Measurements from ENCODE around the gene ZCCHC24.

ZCCHC24 gene

DNA sequence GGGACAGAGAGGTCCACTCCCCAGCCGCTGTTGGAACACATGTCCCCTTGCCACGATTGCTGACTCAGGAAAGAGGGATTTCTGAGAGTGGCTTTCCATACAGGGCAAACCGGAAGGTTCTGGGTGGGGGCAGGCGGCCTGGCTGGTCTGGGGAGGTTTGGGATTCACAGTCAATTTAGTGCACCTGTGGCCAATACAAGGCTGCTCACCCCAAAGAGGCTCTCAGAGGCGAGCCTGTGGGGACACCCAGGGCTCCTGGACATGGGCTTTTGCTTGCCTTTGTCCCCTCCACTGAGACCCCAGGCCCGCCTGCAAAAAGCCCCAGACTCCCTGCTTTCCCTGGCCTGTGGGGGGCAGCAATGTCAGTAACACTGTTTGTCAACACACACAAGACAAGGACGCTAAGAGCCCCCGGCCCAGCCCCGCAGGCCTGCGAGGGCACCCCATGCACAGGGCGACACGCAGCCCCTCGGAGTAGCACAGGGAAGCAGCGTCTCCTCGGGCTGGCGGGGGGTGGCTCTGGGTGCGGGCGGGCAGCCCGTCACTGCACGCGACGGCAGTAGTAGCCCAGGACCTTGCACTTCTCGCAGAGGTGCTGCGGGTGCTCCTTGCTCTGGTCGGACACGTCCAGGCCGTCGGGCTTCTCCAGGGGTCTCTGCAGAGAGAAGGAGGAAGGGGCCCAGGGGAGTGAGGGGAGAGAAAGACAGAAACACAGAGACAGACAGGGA lies 59.5 kb downstream of the ZCCHC24 start:
- Histone ChIP-seq H3K36me3 (ENCODE audit: control insufficient read depth, insufficient read depth, low read length) (no peaks in the 10 kb centered on the region), H3K4me3 (ENCODE audit: low read depth, low read length) (no peak overlapping the region), H3K27me3 (ENCODE audit: control insufficient read depth, insufficient read depth, low read length) (no peaks in the 10 kb centered on the region), H3K9ac (ENCODE audit: low read depth, low read length) (no peak overlapping the region), H3K9me3 (ENCODE audit: control insufficient read depth, insufficient read depth, low read length) (no peaks in the 10 kb centered on the region), H3K4me1 (ENCODE audit: control insufficient read depth, insufficient read depth, low read length) (peaks cover 11% of the 10 kb centered on the region), H3K27ac (ENCODE audit: low read depth, low read length) (no peak overlapping the region)

DNA sequence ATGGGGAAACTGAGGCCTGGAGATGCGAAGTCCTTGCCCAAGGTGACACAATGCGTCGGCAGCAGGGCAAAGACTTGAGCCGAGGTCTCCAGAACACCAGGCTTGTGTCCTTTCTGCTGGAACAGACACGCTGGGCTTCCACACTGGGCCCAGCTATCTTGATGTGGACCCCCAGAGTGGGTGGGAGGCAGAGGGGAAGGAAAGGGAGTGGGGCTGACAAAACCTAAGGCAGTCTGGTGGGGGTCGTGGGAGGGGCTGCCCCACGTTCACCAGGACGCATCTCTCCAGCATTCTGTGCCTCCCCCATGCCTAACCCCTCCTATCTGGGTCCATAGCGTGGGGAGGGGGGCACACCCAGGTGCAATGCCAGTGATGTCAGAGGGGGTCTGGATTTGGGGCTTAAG lies 60.0 kb downstream of the ZCCHC24 start:
- no peaks in the 10 kb centered on the region for H3K27me3 ChIP-seq (ENCODE audit: control insufficient read depth, insufficient read depth, low read length)
- no peak overlapping the region for H3K9ac ChIP-seq (ENCODE audit: low read depth, low read length)
- no peaks in the 10 kb centered on the region for H3K36me3 ChIP-seq (ENCODE audit: control insufficient read depth, insufficient read depth, low read length)
- no peak overlapping the region for H3K27ac ChIP-seq (ENCODE audit: low read depth, low read length)
- no peak overlapping the region for H3K4me3 ChIP-seq (ENCODE audit: low read depth, low read length)
- H3K9me3 ChIP-seq (ENCODE audit: control insufficient read depth, insufficient read depth, low read length): no peaks in the 10 kb centered on the region
- peaks cover 11% of the 10 kb centered on the region for H3K4me1 ChIP-seq (ENCODE audit: control insufficient read depth, insufficient read depth, low read length)

DNA sequence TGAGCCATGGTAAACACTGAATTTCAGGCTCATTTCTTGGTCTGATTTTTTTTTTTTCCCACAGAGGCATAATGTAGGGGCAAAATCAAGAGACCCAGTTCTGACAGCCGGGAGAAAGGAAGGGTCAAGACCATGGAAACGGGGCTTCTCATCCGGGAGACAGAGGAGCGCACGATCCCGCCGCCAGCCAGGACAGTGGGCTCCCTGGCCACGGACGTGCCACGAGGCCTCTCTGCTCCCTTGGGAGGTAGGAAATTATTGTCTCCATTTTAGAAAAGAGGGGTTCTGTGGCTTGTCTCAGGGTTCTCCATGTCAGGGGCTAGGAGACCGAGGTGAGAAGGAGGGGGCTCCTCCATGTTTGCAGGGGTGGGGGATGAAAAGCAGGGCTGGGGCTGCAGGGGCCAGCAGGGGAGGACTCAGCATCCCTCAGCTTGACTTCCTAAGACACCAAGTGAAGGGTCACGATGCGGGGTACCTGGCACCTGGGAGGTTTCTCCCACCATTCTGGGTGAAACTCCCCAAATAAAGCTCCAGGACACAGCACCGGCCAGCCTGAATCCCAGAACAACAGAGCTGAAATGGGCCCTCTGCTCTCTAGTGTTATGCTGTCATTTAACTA lies 60.5 kb downstream of the ZCCHC24 start:
- peaks cover 11% of the 10 kb centered on the region for H3K4me1 ChIP-seq (ENCODE audit: control insufficient read depth, insufficient read depth, low read length)
- no peaks in the 10 kb centered on the region for H3K27me3 ChIP-seq (ENCODE audit: control insufficient read depth, insufficient read depth, low read length)

DNA sequence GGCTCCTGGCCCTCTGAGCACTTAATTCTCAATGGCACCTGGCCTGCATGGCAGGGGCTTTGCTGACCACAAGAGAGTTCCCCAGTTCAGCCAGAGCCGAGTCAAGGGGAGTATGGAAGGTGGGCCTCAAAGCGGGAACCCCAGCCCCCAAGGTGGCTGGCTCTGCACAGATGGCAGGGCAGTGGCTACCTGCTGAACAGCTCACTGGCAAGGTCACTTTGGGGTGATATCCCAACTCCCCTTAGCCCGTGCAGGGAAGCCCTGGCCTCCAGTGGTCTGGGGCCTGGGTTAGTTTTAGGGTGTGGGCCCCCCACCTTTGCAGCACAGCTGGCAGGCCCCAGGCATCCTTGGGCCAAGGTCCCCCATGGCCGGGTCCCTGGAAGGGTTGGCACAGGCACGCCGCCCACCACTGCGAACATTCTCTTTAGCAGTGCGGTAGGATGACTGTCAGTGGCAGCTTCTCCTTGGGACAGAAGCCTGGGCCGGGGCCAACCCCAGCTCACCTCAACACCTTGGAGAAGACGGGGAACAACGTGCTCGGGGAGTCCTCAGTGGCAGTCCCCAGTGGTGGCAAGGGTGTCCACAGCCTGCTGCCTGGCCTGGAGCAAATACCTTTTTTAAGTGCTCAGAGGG lies 61.3 kb downstream of the ZCCHC24 start:
- H3K9ac ChIP-seq (ENCODE audit: low read depth, low read length): no peak overlapping the region
- H3K36me3 ChIP-seq (ENCODE audit: control insufficient read depth, insufficient read depth, low read length): no peaks in the 10 kb centered on the region
- peaks cover 11% of the 10 kb centered on the region for H3K4me1 ChIP-seq (ENCODE audit: control insufficient read depth, insufficient read depth, low read length)
- no peak overlapping the region for H3K27ac ChIP-seq (ENCODE audit: low read depth, low read length)
- no peaks in the 10 kb centered on the region for H3K27me3 ChIP-seq (ENCODE audit: control insufficient read depth, insufficient read depth, low read length)
- no peaks in the 10 kb centered on the region for H3K9me3 ChIP-seq (ENCODE audit: control insufficient read depth, insufficient read depth, low read length)
- H3K4me3 ChIP-seq (ENCODE audit: low read depth, low read length): no peak overlapping the region

More for the DNA sequence above, 60.5 kb downstream of the ZCCHC24 start:
- Histone ChIP-seq H3K4me3 (ENCODE audit: low read depth, low read length) (no peak overlapping the region), H3K27ac (ENCODE audit: low read depth, low read length) (no peak overlapping the region), H3K36me3 (ENCODE audit: control insufficient read depth, insufficient read depth, low read length) (no peaks in the 10 kb centered on the region), H3K9ac (ENCODE audit: low read depth, low read length) (no peak overlapping the region), H3K9me3 (ENCODE audit: control insufficient read depth, insufficient read depth, low read length) (no peaks in the 10 kb centered on the region)

DNA sequence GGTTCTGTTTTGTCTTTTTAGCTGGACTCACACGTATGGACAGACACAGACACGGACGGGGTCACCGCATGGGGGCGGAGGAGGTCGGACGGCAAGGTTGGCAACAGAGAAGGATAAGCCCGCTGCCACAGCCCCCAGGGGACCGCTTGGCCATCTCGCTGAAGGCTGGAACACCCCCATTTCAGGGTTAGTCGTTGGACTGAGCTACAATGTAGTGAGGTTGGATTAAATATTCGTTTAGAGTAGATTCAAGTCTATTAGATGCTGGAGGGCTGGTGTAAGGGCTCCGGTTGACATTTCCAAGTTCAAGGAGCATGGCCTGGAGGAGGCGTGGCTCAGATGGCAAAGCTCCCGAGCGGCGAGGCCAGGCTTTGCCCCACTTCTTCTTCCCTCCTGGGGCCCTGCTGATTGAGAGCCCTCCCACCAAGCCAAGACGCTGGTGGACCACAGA lies 62.9 kb downstream of the ZCCHC24 start:
- H3K4me3 ChIP-seq (ENCODE audit: low read depth, low read length): no peak overlapping the region
- H3K4me1 ChIP-seq (ENCODE audit: control insufficient read depth, insufficient read depth, low read length): peaks cover 11% of the 10 kb centered on the region
- no peaks in the 10 kb centered on the region for H3K27me3 ChIP-seq (ENCODE audit: control insufficient read depth, insufficient read depth, low read length)
- H3K9ac ChIP-seq (ENCODE audit: low read depth, low read length): no peak overlapping the region
- no peaks in the 10 kb centered on the region for H3K36me3 ChIP-seq (ENCODE audit: control insufficient read depth, insufficient read depth, low read length)
- H3K27ac ChIP-seq (ENCODE audit: low read depth, low read length): no peak overlapping the region
- no peaks in the 10 kb centered on the region for H3K9me3 ChIP-seq (ENCODE audit: control insufficient read depth, insufficient read depth, low read length)

DNA sequence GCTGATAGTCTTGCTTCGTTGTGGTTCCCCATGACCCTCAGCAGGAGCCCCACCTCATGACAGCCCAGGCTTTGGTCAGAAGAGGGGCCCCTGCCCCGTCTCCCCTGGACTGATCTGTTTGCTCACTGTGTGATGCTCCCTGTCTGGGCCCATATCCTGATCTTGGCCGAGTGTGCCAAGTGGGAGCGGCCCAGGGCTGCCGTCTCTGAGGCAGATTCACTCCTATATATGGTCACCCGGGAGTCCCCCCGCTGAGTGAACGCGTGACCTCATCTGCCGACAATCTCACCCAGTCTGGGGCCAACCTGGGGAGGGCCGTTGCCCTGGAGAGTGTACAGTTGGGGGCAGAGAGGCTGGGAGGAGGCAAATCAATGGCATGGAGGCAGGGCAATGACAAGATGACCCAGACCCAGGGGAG lies 63.6 kb downstream of the ZCCHC24 start:
- H3K9me3 ChIP-seq (ENCODE audit: control insufficient read depth, insufficient read depth, low read length): no peaks in the 10 kb centered on the region
- no peak overlapping the region for H3K27ac ChIP-seq (ENCODE audit: low read depth, low read length)
- H3K4me3 ChIP-seq (ENCODE audit: low read depth, low read length): no peak overlapping the region
- no peak overlapping the region for H3K9ac ChIP-seq (ENCODE audit: low read depth, low read length)
- H3K27me3 ChIP-seq (ENCODE audit: control insufficient read depth, insufficient read depth, low read length): no peaks in the 10 kb centered on the region
- peaks cover 11% of the 10 kb centered on the region for H3K4me1 ChIP-seq (ENCODE audit: control insufficient read depth, insufficient read depth, low read length)
- no peaks in the 10 kb centered on the region for H3K36me3 ChIP-seq (ENCODE audit: control insufficient read depth, insufficient read depth, low read length)

DNA sequence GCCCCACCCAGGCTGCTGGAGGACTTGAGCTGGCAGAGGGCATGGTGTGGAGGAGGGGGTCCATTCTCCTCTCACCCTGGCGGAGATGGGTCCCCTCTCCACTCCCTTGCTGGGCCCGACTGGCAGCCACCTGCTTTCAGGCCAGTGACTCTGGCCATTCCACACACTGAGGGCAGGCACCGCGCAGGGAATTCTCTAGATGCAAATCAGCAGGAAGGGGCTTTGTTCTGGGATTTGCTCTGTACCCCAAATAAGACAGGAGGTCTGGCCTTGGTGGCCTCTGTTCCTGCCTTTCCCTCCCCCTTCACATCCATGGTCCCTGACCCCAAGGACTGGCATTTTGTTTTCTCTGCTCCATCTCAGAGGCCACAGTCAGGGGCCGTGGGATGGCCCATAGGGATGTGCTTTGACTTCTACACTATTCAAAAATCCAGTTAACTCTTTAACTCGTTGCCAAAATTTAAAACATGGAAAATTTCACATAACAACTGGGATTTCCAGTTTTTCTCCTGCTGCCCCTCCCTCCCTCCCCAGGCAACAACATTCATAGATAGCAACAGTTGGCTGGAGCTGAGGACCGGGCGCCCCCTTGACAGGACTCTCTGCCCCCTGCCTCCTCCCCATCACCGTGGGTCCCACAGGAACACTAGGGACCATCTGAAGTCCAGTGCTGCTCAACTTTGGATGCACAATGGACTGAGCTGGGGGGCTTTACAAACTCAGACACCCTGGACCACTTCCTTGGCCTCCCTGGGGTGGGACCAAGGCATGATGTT lies 64.3 kb downstream of the ZCCHC24 start:
- H3K27ac ChIP-seq (ENCODE audit: low read depth, low read length): no peak overlapping the region

DNA sequence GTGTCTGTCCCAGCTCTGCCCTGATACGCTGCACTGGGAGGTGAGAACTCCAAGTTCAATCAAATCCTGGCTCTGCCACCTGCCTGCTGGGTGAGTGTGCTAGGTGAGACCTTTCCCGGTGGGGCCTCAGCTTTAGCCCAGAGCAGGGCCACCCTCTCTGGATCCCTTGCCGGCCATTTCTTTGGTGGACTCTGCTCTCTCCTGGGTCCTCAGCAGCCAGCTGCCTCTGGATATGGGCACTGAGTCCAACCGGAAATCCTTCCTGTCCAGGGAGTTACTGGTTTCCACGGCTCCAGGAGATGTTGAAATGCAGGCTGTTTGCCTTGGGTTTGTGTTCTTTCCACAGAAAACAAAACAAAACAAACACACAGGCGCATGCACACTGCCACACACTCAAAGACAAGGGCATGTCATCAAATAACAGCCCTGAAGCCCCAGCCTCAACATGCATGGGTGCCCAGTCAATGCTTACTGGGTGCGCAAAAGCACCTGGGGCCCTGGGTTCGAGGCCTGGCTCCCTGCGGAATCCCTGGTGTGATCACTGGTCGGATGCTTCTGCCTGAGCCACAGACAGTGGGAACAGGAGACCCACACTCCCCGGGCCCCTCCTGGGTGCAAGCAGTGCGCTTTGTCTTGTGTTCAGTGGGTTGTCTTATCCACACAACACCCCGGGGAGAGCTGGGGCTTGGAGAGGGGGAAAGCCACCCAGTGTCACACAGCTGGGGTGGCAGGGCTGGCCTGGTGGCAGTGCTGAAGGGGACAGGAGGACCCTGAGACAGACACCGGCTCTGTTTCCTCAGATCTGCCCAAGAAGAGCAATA lies 65.1 kb downstream of the ZCCHC24 start:
- no peaks in the 10 kb centered on the region for H3K36me3 ChIP-seq (ENCODE audit: control insufficient read depth, insufficient read depth, low read length)
- H3K9ac ChIP-seq (ENCODE audit: low read depth, low read length): no peak overlapping the region
- H3K27ac ChIP-seq (ENCODE audit: low read depth, low read length): no peak overlapping the region
- no peaks in the 10 kb centered on the region for H3K27me3 ChIP-seq (ENCODE audit: control insufficient read depth, insufficient read depth, low read length)
- H3K4me1 ChIP-seq (ENCODE audit: control insufficient read depth, insufficient read depth, low read length): peaks cover 11% of the 10 kb centered on the region
- no peaks in the 10 kb centered on the region for H3K9me3 ChIP-seq (ENCODE audit: control insufficient read depth, insufficient read depth, low read length)
- no peak overlapping the region for H3K4me3 ChIP-seq (ENCODE audit: low read depth, low read length)

More for the DNA sequence above, 64.3 kb downstream of the ZCCHC24 start:
- Histone ChIP-seq H3K9me3 (ENCODE audit: control insufficient read depth, insufficient read depth, low read length) (no peaks in the 10 kb centered on the region), H3K27me3 (ENCODE audit: control insufficient read depth, insufficient read depth, low read length) (no peaks in the 10 kb centered on the region), H3K4me3 (ENCODE audit: low read depth, low read length) (no peak overlapping the region), H3K9ac (ENCODE audit: low read depth, low read length) (no peak overlapping the region), H3K36me3 (ENCODE audit: control insufficient read depth, insufficient read depth, low read length) (no peaks in the 10 kb centered on the region), H3K4me1 (ENCODE audit: control insufficient read depth, insufficient read depth, low read length) (peaks cover 11% of the 10 kb centered on the region)

DNA sequence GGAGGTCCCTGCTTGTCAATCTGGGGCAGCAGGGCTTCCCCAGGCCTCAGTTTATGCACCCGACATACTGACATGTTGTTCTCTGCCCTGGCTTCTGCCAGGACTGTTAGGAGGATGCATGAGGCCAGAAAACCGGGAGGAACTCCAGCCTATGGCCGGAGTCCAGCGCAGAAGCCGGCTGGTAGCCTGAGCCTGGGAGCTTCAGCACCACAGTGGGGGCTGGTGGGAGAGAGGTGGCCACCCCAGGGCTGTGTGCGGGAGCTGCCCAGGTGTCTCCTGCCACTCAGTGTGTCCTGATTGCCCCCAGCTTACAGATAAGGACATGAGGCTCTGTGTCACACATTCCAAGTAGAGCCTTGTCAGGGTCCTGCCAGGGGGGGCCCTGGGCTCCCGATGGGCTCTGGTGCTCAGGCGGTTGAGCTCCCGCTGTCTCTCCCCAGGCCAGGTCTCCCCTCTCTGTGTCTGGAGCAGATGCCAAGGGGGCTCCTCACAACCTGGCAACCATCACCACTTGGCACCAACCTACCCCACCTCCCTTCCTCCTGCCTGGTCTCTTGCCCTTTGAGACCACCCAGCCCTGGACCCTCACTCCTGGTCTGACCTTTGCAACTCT lies 65.8 kb downstream of the ZCCHC24 start:
- Histone ChIP-seq H3K9me3 (ENCODE audit: control insufficient read depth, insufficient read depth, low read length) (no peaks in the 10 kb centered on the region), H3K27ac (ENCODE audit: low read depth, low read length) (no peak overlapping the region), H3K36me3 (ENCODE audit: control insufficient read depth, insufficient read depth, low read length) (no peaks in the 10 kb centered on the region), H3K4me1 (ENCODE audit: control insufficient read depth, insufficient read depth, low read length) (peaks cover 11% of the 10 kb centered on the region), H3K4me3 (ENCODE audit: low read depth, low read length) (no peak overlapping the region), H3K27me3 (ENCODE audit: control insufficient read depth, insufficient read depth, low read length) (no peaks in the 10 kb centered on the region), H3K9ac (ENCODE audit: low read depth, low read length) (no peak overlapping the region)

Measured in HUES48 (cell line).